GM23248 (cell line): Measurements from ENCODE around the gene CCM2.

Experiments used
- EZH2 ChIP-seq: fragments of 200-600 bp; sonication (generic); IDR thresholded peaks from 2 replicates; pipeline ENCODE4 v1.6.1; 2018; ENCODE audit warnings: antibody characterized with exemption, mild to moderate bottlenecking; ENCODE audit not compliant: insufficient read depth, poor library complexity, severe bottlenecking
- EZH2phosphoT487 ChIP-seq: fragments of 200-600 bp; sonication (generic); IDR thresholded peaks from 2 replicates; pipeline ENCODE4 v1.6.1; 2018; ENCODE audit warnings: antibody characterized with exemption, moderate library complexity, mild to moderate bottlenecking, low read depth; ENCODE audit not compliant: insufficient read depth

GRCh38 chr7:44961844-44962482 lies 38.0 kb upstream of the CCM2 start:
- no peak for TF ChIP-seq EZH2phosphoT487
- no peak for TF ChIP-seq EZH2
